Calu3 (cell line): ENCODE data around the gene STK39. TPM values are rescaled to one million over a fixed set of nuclear protein-coding genes. Genes with fewer than 3 reads are reported as not detected.
"Not testable (repeated sequence)": the region's sequence is repeated elsewhere in the genome, so short reads cannot be mapped to it uniquely, and the experiment has no call there.

Experiments
- BruUV-seq: library from RNA; stranded (reverse); fragments of 400-500 nt; replicated peaks from 2 replicates; lab custom pipeline; 2021; lab: Mats Ljungman, UMichigan
- CTCF ChIA-PET: fragments of 300-600 bp; sonication (Branson Sonifier 250); formaldehyde crosslinking; loops from one replicate; lab custom pipeline; 2022; ENCODE audit warnings: antibody characterized with exemption; lab: Charles Lee
- DNase-seq: peaks from one replicate; pipeline ENCODE4 v3.0.0; 2022
- H3K27ac Mint-ChIP-seq: one replicate; pipeline ENCODE4 v1.8.0; 2022; ENCODE audit warnings: mixed read lengths; ENCODE audit not compliant: unreplicated experiment
- H3K27me3 Mint-ChIP-seq: one replicate; pipeline ENCODE4 v1.8.0; 2022; ENCODE audit warnings: mixed read lengths; ENCODE audit not compliant: unreplicated experiment
- H3K36me3 Mint-ChIP-seq: one replicate; pipeline ENCODE4 v1.8.0; 2022; ENCODE audit warnings: mild to moderate bottlenecking, moderate library complexity, mixed read lengths; ENCODE audit not compliant: insufficient read depth, unreplicated experiment
- H3K4me1 Mint-ChIP-seq: one replicate; pipeline ENCODE4 v1.8.0; 2022; ENCODE audit warnings: mild to moderate bottlenecking, low read depth, mixed read lengths; ENCODE audit not compliant: unreplicated experiment
- H3K4me3 Mint-ChIP-seq: one replicate; pipeline ENCODE4 v1.8.0; 2022; ENCODE audit warnings: mild to moderate bottlenecking, low read depth, moderate library complexity, mixed read lengths; ENCODE audit not compliant: unreplicated experiment
- H3K9me3 Mint-ChIP-seq: one replicate; pipeline ENCODE4 v1.8.0; 2022; ENCODE audit warnings: low read depth, mixed read lengths; ENCODE audit not compliant: unreplicated experiment
- CTCF ChIP-seq: fragments of 200-600 bp; IDR thresholded peaks from one replicate; pipeline ENCODE4 v1.8.0; 2022; ENCODE audit warnings: antibody characterized with exemption; ENCODE audit not compliant: unreplicated experiment
- intact Hi-C: fragments of 100-400 bp; cut with micrococcal nuclease; formaldehyde crosslinking; loops from one replicate; pipeline ENCODE4 v1.10.0; 2022; ENCODE audit not compliant: unreplicated experiment
- total RNA-seq: library from RNA; stranded (reverse); gene quantifications from 2 replicates; pipeline ENCODE4 v1.2.3, GENCODE V29; 2022

Gene STK39
- total RNA-seq, 1 experiment from 2014 or later, result 110 TPM

- peak; percentile 16 for DNase-seq
- CTCF ChIA-PET, result no interaction called here
- intact Hi-C loops, result loop anchor here (5.0 kb wide), 1 partner anchor 60 kb away; no protein-coding TSS in a partner anchor
These were observed 29.9 kb upstream of the STK39 start for GRCh38 chr2:168277276-168277675.

GRCh38 chr2:168272225-168272624 lies 24.8 kb upstream of the STK39 start:
- peak overlapping the region; percentile 10 for H3K27ac Mint-ChIP-seq
- TF ChIP-seq CTCF, result no peak
- no peak overlapping the region for H3K4me3 Mint-ChIP-seq
- CTCF ChIA-PET, result interaction anchor here (1.0 kb wide), 2 partner anchors 25 to 65 kb away, joined by 4 to 5 read pairs; partner anchors contain the start of gene STK39
- peaks cover 13% of the 10 kb centered on the region for H3K4me1 Mint-ChIP-seq
- no TSS peak for BruUV-seq
- DNase-seq, result peak; percentile 49
- intact Hi-C loops, result no loop called here
- no peaks in the 10 kb centered on the region for H3K9me3 Mint-ChIP-seq
- no peaks in the 10 kb centered on the region for H3K27me3 Mint-ChIP-seq
- H3K36me3 Mint-ChIP-seq, result peaks cover 5% of the 10 kb centered on the region

More at GRCh38 chr2:168277276-168277675, 29.9 kb upstream of the STK39 start:
- peaks cover 10% of the 10 kb centered on the region for H3K36me3 Mint-ChIP-seq
- H3K4me3 Mint-ChIP-seq, result no peak overlapping the region
- H3K27ac Mint-ChIP-seq, result no peak overlapping the region
- BruUV-seq, result no TSS peak
- no peak for TF ChIP-seq CTCF
- peaks cover 30% of the 10 kb centered on the region for H3K4me1 Mint-ChIP-seq
- no peaks in the 10 kb centered on the region for H3K9me3 Mint-ChIP-seq
- no peaks in the 10 kb centered on the region for H3K27me3 Mint-ChIP-seq

- H3K4me1 Mint-ChIP-seq, CTCF ChIA-PET, H3K27me3 Mint-ChIP-seq, H3K9me3 Mint-ChIP-seq, H3K36me3 Mint-ChIP-seq, H3K27ac Mint-ChIP-seq, intact Hi-C loops, BruUV-seq, DNase-seq, H3K4me3 Mint-ChIP-seq: not testable (repeated sequence)
These were observed 15.5 kb upstream of the STK39 start for GRCh38 chr2:168262926-168263325.

- H3K9me3 Mint-ChIP-seq, result peaks cover 9% of the 10 kb centered on the region
These were observed 9.1 kb upstream of the STK39 start for GRCh38 chr2:168256448-168256847.

More at GRCh38 chr2:168256448-168256847, 9.1 kb upstream of the STK39 start:
- TF ChIP-seq CTCF, result no peak
- BruUV-seq, result no TSS peak
- CTCF ChIA-PET, result no interaction called here
- Mint-ChIP-seq H3K4me1 (peaks cover 9% of the 10 kb centered on the region), H3K36me3 (no peaks in the 10 kb centered on the region), H3K27ac (no peak overlapping the region), H3K4me3 (no peak overlapping the region), H3K27me3 (no peaks in the 10 kb centered on the region)
- intact Hi-C loops, result no loop called here
- DNase-seq, result no peak
